Liver (tissue), 9 donors: ENCODE measurements around the gene GRK5. TPM values are rescaled to one million over a fixed set of nuclear protein-coding genes. Genes with fewer than 3 reads are reported as not detected.

Experiments used
- DNase-seq: peaks from one replicate; pipeline ENCODE4 v3.0.0-alpha.2; 2017; ENCODE audit warnings: low spot score
- H3K27ac ChIP-seq, 2 donors: one replicate each; pipeline ENCODE4 v1.7.0; 2013; ENCODE audit warnings: inconsistent platforms in 2 of 2, low read length in 2 of 2, control low read depth in 1 of 2, low read depth in 1 of 2, mild to moderate bottlenecking in 1 of 2
- H3K27me3 ChIP-seq, 4 donors: one replicate each; pipeline versions ENCODE4 v1.6.1 to v1.7.0; 2013; ENCODE audit warnings: low read length in 3 of 4, inconsistent platforms in 1 of 4, mild to moderate bottlenecking in 1 of 4, moderate library complexity in 1 of 4; ENCODE audit not compliant: control insufficient read depth in 4 of 4, insufficient read depth in 4 of 4
- H3K36me3 ChIP-seq, 4 donors: one replicate each; pipeline versions ENCODE4 v1.6.1 to v1.7.0; 2013; ENCODE audit warnings: low read length in 3 of 4, mild to moderate bottlenecking in 3 of 4, low read depth in 1 of 4, moderate library complexity in 1 of 4; ENCODE audit not compliant: control insufficient read depth in 4 of 4, insufficient read depth in 3 of 4
- H3K4me1 ChIP-seq, 4 donors: one replicate each; pipeline versions ENCODE4 v1.6.1 to v1.7.0; 2013; ENCODE audit warnings: low read length in 3 of 4, mild to moderate bottlenecking in 3 of 4, moderate library complexity in 1 of 4; ENCODE audit not compliant: control insufficient read depth in 4 of 4, insufficient read depth in 4 of 4
- H3K4me3 ChIP-seq, 3 donors: one replicate each; pipeline versions ENCODE4 v1.6.1 to v1.7.0; 2013; ENCODE audit warnings: low read length in 3 of 3, control low read depth in 1 of 3, low read depth in 1 of 3, mild to moderate bottlenecking in 1 of 3
- H3K9ac ChIP-seq, 2 donors: one replicate each; pipeline ENCODE4 v1.7.0; 2013; ENCODE audit warnings: low read length in 2 of 2, mild to moderate bottlenecking in 2 of 2, moderate library complexity in 2 of 2, control low read depth in 1 of 2, low read depth in 1 of 2
- H3K9me3 ChIP-seq, 4 donors: one replicate each; pipeline versions ENCODE4 v1.6.1 to v1.7.0; 2013; ENCODE audit warnings: low read length in 3 of 4; ENCODE audit not compliant: control insufficient read depth in 4 of 4
- EGR1 ChIP-seq, 2 donors: IDR thresholded peaks; 2 replicates each; pipeline ENCODE4 v1.6.1; 2016 to 2018; ENCODE audit warnings: antibody characterized with exemption in 2 of 2, low read depth in 2 of 2
- FOXA1 ChIP-seq: IDR thresholded peaks from 2 replicates; pipeline ENCODE4 v1.6.1; 2016; ENCODE audit warnings: antibody characterized with exemption
- FOXA2 ChIP-seq: IDR thresholded peaks from 2 replicates; pipeline ENCODE4 v1.6.1; 2016; ENCODE audit warnings: antibody characterized with exemption
- GABPA ChIP-seq, 2 donors: IDR thresholded peaks in 1 of 2; conservative IDR thresholded peaks in 1 of 2; 2 replicates each; pipeline ENCODE4 v1.6.1; 2016; ENCODE audit warnings: antibody characterized with exemption in 2 of 2, mild to moderate bottlenecking in 1 of 2, moderate library complexity in 1 of 2
- HNF4A ChIP-seq, 2 donors: conservative IDR thresholded peaks; 2 replicates each; pipeline ENCODE4 v1.6.1; 2016; ENCODE audit warnings: antibody characterized with exemption in 2 of 2, mild to moderate bottlenecking in 2 of 2
- HNF4G ChIP-seq: IDR thresholded peaks from 2 replicates; pipeline ENCODE4 v1.6.1; 2016; ENCODE audit warnings: antibody characterized with exemption
- JUND ChIP-seq, 2 donors: IDR thresholded peaks; 2 replicates each; pipeline ENCODE4 v1.6.1; 2016; ENCODE audit warnings: antibody characterized with exemption in 2 of 2
- NR2F2 ChIP-seq: IDR thresholded peaks from 2 replicates; pipeline ENCODE4 v1.6.1; 2016; ENCODE audit warnings: antibody characterized with exemption
- RAD21 ChIP-seq, 2 donors: IDR thresholded peaks; 2 replicates each; pipeline ENCODE4 v1.6.1; 2016; ENCODE audit warnings: antibody characterized with exemption in 2 of 2, mild to moderate bottlenecking in 2 of 2
- REST ChIP-seq: IDR thresholded peaks from 2 replicates; pipeline ENCODE4 v1.6.1; 2016; ENCODE audit warnings: antibody characterized with exemption, mild to moderate bottlenecking
- RXRA ChIP-seq, 2 donors: IDR thresholded peaks; 2 replicates each; pipeline ENCODE4 v1.6.1; 2017 to 2018; ENCODE audit warnings: antibody characterized with exemption in 2 of 2, mild to moderate bottlenecking in 1 of 2
- TAF1 ChIP-seq: conservative IDR thresholded peaks from 2 replicates; pipeline ENCODE4 v1.6.1; 2016; ENCODE audit warnings: antibody characterized with exemption, mild to moderate bottlenecking
- YY1 ChIP-seq: IDR thresholded peaks from 2 replicates; pipeline ENCODE4 v1.6.1; 2016; ENCODE audit warnings: antibody characterized with exemption, mild to moderate bottlenecking
- ZBTB33 ChIP-seq: IDR thresholded peaks from 2 replicates; pipeline ENCODE4 v1.6.1; 2016; ENCODE audit warnings: antibody characterized with exemption
- WGBS: extraction: QIAGEN DNeasy Blood & Tissue Kit; methylation state at CpG from one replicate; pipeline ENCODE4 v1.1.7; 2013; 5-methylcytosine and 5-hydroxymethylcytosine counted together
- polyA plus RNA-seq, 2 donors: library from polyadenylated mRNA; stranded (reverse) in 1 of 2; unstranded in 1 of 2; fragments of 200-250 nt in 1 of 2; fragments of >200 nt in 1 of 2; fragmentation: Nextera tagmentation in 1 of 2; extraction: Ambion mirVana in 1 of 2; gene quantifications; one replicate each; pipeline versions ENCODE4 v1.2.1 to v1.2.3, GENCODE V29; 2013 to 2015
- total RNA-seq, 2 donors: library from RNA; depleted of rRNA; stranded (reverse); fragments of >200 nt; gene quantifications; one replicate each; pipeline ENCODE4 v1.2.3, GENCODE V29; 2014
- TF ChIP-seq, protein P1 (sequence below): IDR thresholded peaks from 2 replicates; pipeline ENCODE4 v1.6.1; 2016; ENCODE audit warnings: antibody characterized with exemption
- TF ChIP-seq, protein P2 (sequence below): fragments of 150-350 bp; IDR thresholded peaks from 2 replicates; pipeline ENCODE4 v1.5.1; 2017; ENCODE audit warnings: improper control_type of control experiment, low read depth, low read length; ENCODE audit not compliant: missing input control
- donor health status: healthy.
- donor health status: healthy.
- donor health status: healthy.
- donor health status: healthy.
- donor health status: healthy.

Gene GRK5
- total and polyA plus RNA-seq, 4 donors = 2.1 to 6.6 (median 5.1) TPM

GRCh38 chr10:119502618-119503155 is 295.3 kb downstream of the GRK5 start:
- Histone ChIP-seq H3K4me3 (no peak overlapping the region), H3K9me3 (no peaks in the 10 kb centered on the region), H3K36me3 (no peaks in the 10 kb centered on the region), H3K27ac (no peak overlapping the region), H3K4me1 (no peaks in the 10 kb centered on the region), H3K9ac (no peak overlapping the region), H3K27me3 (no peaks in the 10 kb centered on the region)
- TF ChIP-seq, protein P1, sequence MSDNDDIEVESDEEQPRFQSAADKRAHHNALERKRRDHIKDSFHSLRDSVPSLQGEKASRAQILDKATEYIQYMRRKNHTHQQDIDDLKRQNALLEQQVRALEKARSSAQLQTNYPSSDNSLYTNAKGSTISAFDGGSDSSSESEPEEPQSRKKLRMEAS = no peak
- no peak for TF ChIP-seq RAD21 (IDR thresholded peaks at IDR 0.05)
- no peak for TF ChIP-seq HNF4G
- no peak for TF ChIP-seq EGR1 (IDR thresholded peaks at IDR 0.05; ENCODE audit: low read depth in 2 of 2)
- no peak for TF ChIP-seq HNF4A (conservative IDR thresholded peaks at IDR 0.05)
- TF ChIP-seq REST = no peak
- no peak for TF ChIP-seq FOXA2
- DNase-seq = no peak
- WGBS = 71% methylated on average over 19 of the region's 19 CpGs

DNA sequence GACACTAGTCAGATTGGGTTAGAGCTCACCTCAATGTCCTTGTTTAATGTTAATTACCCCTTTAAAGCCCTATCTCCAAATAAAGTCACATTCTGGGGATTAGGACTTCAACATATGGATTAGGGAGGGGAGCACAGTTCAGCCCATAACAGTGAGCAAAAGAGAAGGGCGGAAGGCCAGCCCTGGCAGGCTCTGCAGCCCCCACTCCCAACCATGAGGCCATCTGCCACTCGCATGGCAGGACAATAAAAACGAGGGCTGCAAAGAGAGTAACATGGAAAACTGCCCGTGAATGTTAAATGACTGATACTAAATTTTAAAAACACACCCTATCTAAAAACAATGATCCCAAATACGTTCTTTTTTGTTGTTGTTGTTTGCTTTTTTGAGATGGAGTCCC is 296.4 kb downstream of the GRK5 start:
- 89% methylated on average over 5 of the region's 5 CpGs for WGBS
- Histone ChIP-seq H3K27me3 (no peaks in the 10 kb centered on the region), H3K9ac (no peak overlapping the region), H3K4me1 (no peaks in the 10 kb centered on the region), H3K27ac (no peak overlapping the region), H3K36me3 (no peaks in the 10 kb centered on the region), H3K4me3 (no peak overlapping the region), H3K9me3 (no peaks in the 10 kb centered on the region)
- TF ChIP-seq ZBTB33 = no peak
- DNase-seq = no peak

GRCh38 chr10:119504651-119505050 is 297.3 kb downstream of the GRK5 start:
- no peak overlapping the region for H3K27ac ChIP-seq
- DNase-seq = no peak
- no peaks in the 10 kb centered on the region for H3K9me3 ChIP-seq
- H3K4me3 ChIP-seq = no peak overlapping the region
- 95% methylated on average over 10 of the region's 10 CpGs for WGBS
- H3K9ac ChIP-seq = no peak overlapping the region
- H3K36me3 ChIP-seq = no peaks in the 10 kb centered on the region
- H3K4me1 ChIP-seq = no peaks in the 10 kb centered on the region
- no peaks in the 10 kb centered on the region for H3K27me3 ChIP-seq
- TF ChIP-seq, protein P2, sequence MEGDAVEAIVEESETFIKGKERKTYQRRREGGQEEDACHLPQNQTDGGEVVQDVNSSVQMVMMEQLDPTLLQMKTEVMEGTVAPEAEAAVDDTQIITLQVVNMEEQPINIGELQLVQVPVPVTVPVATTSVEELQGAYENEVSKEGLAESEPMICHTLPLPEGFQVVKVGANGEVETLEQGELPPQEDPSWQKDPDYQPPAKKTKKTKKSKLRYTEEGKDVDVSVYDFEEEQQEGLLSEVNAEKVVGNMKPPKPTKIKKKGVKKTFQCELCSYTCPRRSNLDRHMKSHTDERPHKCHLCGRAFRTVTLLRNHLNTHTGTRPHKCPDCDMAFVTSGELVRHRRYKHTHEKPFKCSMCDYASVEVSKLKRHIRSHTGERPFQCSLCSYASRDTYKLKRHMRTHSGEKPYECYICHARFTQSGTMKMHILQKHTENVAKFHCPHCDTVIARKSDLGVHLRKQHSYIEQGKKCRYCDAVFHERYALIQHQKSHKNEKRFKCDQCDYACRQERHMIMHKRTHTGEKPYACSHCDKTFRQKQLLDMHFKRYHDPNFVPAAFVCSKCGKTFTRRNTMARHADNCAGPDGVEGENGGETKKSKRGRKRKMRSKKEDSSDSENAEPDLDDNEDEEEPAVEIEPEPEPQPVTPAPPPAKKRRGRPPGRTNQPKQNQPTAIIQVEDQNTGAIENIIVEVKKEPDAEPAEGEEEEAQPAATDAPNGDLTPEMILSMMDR = no peak
- TF ChIP-seq YY1 (no peak), JUND (IDR thresholded peaks at IDR 0.05) (no peak), FOXA2 (no peak), GABPA (IDR thresholded peaks at IDR 0.05 in 1 of 2, conservative IDR thresholded peaks at IDR 0.05 in 1 of 2) (no peak), EGR1 (IDR thresholded peaks at IDR 0.05; ENCODE audit: low read depth in 2 of 2) (no peak), RXRA (IDR thresholded peaks at IDR 0.05) (no peak), RAD21 (IDR thresholded peaks at IDR 0.05) (no peak), REST (no peak), FOXA1 (no peak), TAF1 (no peak), HNF4G (no peak), NR2F2 (no peak)
- TF ChIP-seq, protein P1 = no peak
